Mucosa of rectum (tissue), 2 donors: ENCODE results near the gene PAPOLG.
"Not testable (repeated sequence)": the region's sequence is repeated elsewhere in the genome, so short reads cannot be mapped to it uniquely, and the experiment has no call there.

Source experiments
- H3K27ac ChIP-seq, 2 donors: one replicate each; pipeline ENCODE4 v1.7.0; 2013; ENCODE audit warnings: inconsistent platforms in 2 of 2, low read depth in 2 of 2, low read length in 2 of 2
- H3K27me3 ChIP-seq, 2 donors: one replicate each; pipeline ENCODE4 v1.7.0; 2013; ENCODE audit warnings: low read length in 2 of 2; ENCODE audit not compliant: control insufficient read depth in 2 of 2, insufficient read depth in 2 of 2
- H3K36me3 ChIP-seq, 2 donors: one replicate each; pipeline ENCODE4 v1.7.0; 2013; ENCODE audit warnings: low read length in 2 of 2; ENCODE audit not compliant: control insufficient read depth in 2 of 2, insufficient read depth in 2 of 2
- H3K4me1 ChIP-seq, 2 donors: one replicate each; pipeline ENCODE4 v1.7.0; 2013; ENCODE audit warnings: low read length in 2 of 2, mild to moderate bottlenecking in 1 of 2; ENCODE audit not compliant: control insufficient read depth in 2 of 2, insufficient read depth in 2 of 2
- H3K4me3 ChIP-seq, 2 donors: one replicate each; pipeline ENCODE4 v1.7.0; 2013; ENCODE audit warnings: low read length in 2 of 2
- H3K9ac ChIP-seq, 2 donors: one replicate each; pipeline ENCODE4 v1.7.0; 2013; ENCODE audit warnings: low read length in 2 of 2, low read depth in 1 of 2, mild to moderate bottlenecking in 1 of 2
- H3K9me3 ChIP-seq, 2 donors: one replicate each; pipeline ENCODE4 v1.7.0; 2013; ENCODE audit warnings: low read length in 2 of 2; ENCODE audit not compliant: control insufficient read depth in 2 of 2
- donor health status: healthy.
- donor health status: Normal muscosa, but diverticular disease.

The PAPOLG gene

DNA sequence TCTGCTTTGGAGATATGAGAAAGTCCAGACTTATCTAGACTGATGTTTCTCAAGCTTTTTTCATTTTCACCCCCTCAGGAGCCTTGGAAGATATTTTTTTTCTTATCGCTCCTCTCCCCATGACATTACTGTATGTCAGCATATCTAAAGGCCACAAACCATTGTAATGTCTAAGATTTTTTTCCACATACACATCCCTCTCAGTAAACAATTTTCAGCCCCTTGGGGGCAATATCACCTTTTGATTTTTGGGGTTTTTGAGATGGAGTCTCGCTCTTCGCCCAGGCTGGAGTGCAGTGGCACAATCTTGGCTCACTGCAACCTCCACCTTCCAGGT is 65.0 kb downstream of the PAPOLG start:
- Histone ChIP-seq H3K4me1 (no peaks in the 10 kb centered on the region), H3K4me3 (no peak overlapping the region), H3K9me3 (no peaks in the 10 kb centered on the region), H3K27me3 (no peaks in the 10 kb centered on the region), H3K27ac (no peak overlapping the region), H3K36me3 (no peaks in the 10 kb centered on the region), H3K9ac (no peak overlapping the region)

DNA sequence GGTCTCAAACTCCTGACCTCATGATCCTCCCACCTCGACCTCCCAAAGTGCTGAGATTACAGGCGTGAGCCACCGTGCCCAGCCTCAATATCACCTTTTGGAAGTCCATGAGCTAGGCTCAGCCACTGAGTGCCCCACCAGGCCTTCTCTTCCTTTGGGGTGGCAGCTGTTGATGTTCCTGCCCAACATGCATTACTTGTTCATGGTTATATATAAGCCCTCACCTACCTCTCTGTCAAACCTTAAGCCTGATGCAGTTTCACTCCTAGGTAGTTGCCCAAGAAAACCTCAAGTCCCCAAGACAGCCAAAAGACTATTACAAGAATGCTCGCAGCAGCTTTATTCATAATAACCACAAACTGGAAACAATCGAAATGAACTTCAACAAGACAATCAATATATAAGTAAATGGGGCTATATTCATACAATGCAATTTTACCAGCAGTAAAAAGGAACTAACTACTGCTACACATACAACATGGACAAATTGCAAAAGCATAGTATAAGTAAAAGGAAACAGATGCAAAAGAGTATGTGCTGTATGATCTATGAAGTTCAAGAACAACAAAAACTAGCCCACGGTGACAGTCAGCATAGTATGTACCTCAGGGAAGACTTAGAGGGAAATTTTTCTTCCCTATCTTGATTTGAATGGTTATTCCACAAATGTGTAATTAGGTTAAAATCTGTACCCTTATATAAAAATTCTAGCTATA is 65.7 kb downstream of the PAPOLG start:
- H3K27me3 ChIP-seq, result no peaks in the 10 kb centered on the region
- H3K36me3 ChIP-seq, result no peaks in the 10 kb centered on the region
- H3K4me3 ChIP-seq, result no peak overlapping the region
- H3K9ac ChIP-seq, result no peak overlapping the region
- no peak overlapping the region for H3K27ac ChIP-seq
- no peaks in the 10 kb centered on the region for H3K9me3 ChIP-seq
- H3K4me1 ChIP-seq, result no peaks in the 10 kb centered on the region

- Histone ChIP-seq H3K9ac (no peak overlapping the region), H3K27me3 (no peaks in the 10 kb centered on the region), H3K27ac (no peak overlapping the region), H3K4me3 (no peak overlapping the region), H3K36me3 (no peaks in the 10 kb centered on the region), H3K9me3 (no peaks in the 10 kb centered on the region), H3K4me1 (no peaks in the 10 kb centered on the region)
These were observed 66.9 kb downstream of the PAPOLG start for GRCh38 chr2:60822987-60823386.

- Histone ChIP-seq H3K27me3 (no peaks in the 10 kb centered on the region), H3K9me3 (no peaks in the 10 kb centered on the region), H3K4me1 (no peaks in the 10 kb centered on the region), H3K36me3 (no peaks in the 10 kb centered on the region), H3K9ac (no peak overlapping the region), H3K4me3 (no peak overlapping the region), H3K27ac (no peak overlapping the region)
These were observed 67.7 kb downstream of the PAPOLG start for GRCh38 chr2:60823694-60824305.

DNA sequence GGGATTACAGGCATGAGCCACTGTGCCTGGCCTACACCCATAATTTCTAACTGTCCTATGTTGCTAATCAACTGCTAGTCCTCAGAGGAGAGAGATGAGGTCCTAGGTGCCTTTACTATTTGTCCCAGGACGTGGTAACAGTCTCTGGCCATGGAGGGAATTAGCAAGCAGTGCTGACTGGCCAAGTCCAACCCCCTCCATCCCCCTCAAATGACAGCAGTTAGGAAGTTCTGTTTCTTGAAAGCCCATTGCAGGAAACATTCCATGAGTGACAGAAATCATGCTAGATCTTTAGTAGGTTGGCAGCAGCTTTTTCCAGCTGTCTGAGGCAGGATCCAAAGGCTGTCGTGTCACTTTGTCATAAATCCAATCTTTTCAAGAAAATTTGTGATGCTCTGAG is 69.6 kb downstream of the PAPOLG start:
- Histone ChIP-seq H3K27ac (no peak overlapping the region), H3K9me3 (no peaks in the 10 kb centered on the region), H3K36me3 (no peaks in the 10 kb centered on the region), H3K4me3 (no peak overlapping the region), H3K9ac (no peak overlapping the region), H3K27me3 (no peaks in the 10 kb centered on the region), H3K4me1 (no peaks in the 10 kb centered on the region)

DNA sequence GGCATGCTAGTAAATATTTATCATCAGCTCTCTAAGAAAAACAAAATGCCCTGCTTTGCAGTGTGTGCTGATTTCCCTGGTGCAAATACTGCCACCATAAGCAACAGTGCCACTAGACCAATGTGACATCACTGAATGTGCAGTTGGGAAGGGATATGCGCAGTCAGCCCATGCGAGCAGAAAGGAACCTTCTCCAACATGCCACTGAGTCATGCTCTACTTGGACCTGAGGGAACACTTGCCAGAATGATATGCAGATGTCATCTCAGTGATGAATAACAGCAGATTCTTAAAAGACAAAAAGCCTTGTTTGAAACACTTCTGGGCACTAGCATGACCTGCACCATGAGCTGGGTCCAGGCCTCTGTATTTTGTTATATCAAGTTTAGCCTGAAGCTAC is 70.0 kb downstream of the PAPOLG start:
- H3K9me3 ChIP-seq, result no peaks in the 10 kb centered on the region
- H3K27me3 ChIP-seq, result no peaks in the 10 kb centered on the region
- no peaks in the 10 kb centered on the region for H3K4me1 ChIP-seq
- H3K9ac ChIP-seq, result no peak overlapping the region
- H3K27ac ChIP-seq, result no peak overlapping the region
- no peaks in the 10 kb centered on the region for H3K36me3 ChIP-seq
- no peak overlapping the region for H3K4me3 ChIP-seq

GRCh38 chr2:60826860-60827259 is 70.8 kb downstream of the PAPOLG start:
- H3K4me3 ChIP-seq, H3K4me1 ChIP-seq, H3K36me3 ChIP-seq, H3K9me3 ChIP-seq, H3K9ac ChIP-seq, H3K27me3 ChIP-seq, H3K27ac ChIP-seq: not testable (repeated sequence)

DNA sequence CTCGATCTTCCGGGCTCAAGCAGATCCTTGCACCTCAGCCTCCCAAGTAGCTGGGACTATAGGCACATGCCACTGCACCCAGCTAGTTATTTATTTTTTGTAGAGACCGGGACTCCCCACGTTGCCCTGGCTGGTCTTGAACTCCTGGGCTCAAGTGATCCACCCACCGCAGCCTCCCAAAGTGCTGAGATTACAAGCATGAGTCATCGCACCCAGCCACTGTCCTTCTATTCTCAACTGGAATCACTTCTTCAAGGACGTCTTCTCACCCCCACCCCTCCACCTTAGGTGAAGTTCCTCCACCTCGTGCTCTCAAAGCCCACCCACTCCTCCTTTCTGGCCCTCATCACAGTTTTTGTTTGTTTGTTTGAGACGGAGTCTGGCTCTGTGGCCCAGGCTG is 71.3 kb downstream of the PAPOLG start:
- Histone ChIP-seq H3K9ac (no peak overlapping the region), H3K36me3 (no peaks in the 10 kb centered on the region), H3K4me1 (no peaks in the 10 kb centered on the region)

DNA sequence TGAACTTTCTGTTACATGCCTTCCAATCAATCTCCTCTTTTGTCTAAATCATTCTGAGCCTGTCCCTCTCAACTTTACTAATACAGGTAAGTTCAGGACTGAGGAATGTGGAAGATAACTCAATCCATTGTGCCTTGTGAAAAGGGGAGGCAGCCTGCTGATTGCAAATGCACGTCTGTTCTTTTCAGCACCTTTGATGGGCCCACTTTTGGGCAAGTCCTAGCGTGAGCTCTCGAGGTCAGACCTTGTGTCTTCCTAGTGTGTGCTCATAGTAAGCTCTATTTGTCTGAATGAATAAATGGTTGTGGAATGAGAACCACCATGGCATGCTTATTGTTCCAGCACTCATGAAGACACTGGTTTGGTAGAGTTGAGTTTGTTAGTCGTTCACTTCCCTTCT is 74.9 kb downstream of the PAPOLG start:
- Histone ChIP-seq H3K27me3 (peaks cover 0 to 3% of the 10 kb centered on the region in 2 donors), H3K4me1 (peaks cover 0 to 2% of the 10 kb centered on the region in 2 donors), H3K9me3 (no peaks in the 10 kb centered on the region), H3K4me3 (no peak overlapping the region), H3K27ac (no peak overlapping the region), H3K36me3 (no peaks in the 10 kb centered on the region), H3K9ac (no peak overlapping the region)

More for the DNA sequence above, 71.3 kb downstream of the PAPOLG start:
- Histone ChIP-seq H3K27me3 (no peaks in the 10 kb centered on the region), H3K9me3 (no peaks in the 10 kb centered on the region), H3K4me3 (no peak overlapping the region), H3K27ac (no peak overlapping the region)

DNA sequence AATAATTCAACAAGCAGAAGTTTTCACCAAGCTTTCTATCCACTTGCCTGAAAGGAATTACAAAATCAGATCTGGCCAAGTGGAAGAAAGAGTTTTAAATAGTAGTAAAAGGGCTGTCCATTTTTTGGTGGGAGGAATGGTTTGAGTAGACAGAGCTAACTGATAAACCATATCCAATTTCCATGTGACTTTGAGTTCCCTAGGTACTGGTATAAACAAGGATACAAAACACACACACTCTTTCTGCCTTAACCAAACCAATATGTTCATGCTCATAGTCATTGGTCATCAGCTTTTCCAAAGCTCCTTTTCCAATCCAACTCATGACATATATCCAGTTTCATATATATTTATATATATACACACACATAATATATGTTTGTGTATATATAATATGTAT is 75.9 kb downstream of the PAPOLG start:
- H3K27me3 ChIP-seq, result peaks cover 0 to 3% of the 10 kb centered on the region in 2 donors
- peaks cover 0 to 2% of the 10 kb centered on the region in 2 donors for H3K4me1 ChIP-seq
- H3K4me3 ChIP-seq, result no peak overlapping the region
- no peak overlapping the region for H3K9ac ChIP-seq
- no peak overlapping the region for H3K27ac ChIP-seq
- no peaks in the 10 kb centered on the region for H3K9me3 ChIP-seq
- no peaks in the 10 kb centered on the region for H3K36me3 ChIP-seq
